Activated T-helper 2 cell treated with anti-CD3 and anti-CD28 coated beads, Interferon-gamma antibody, Interleukin-2, Interleukin-4, amounts not matched to agents 10 μg/mL and 5 μg/mL and 100 μg/mL, durations not matched to agents 14 hours and 24 hours and 36 hours (primary cell): ENCODE measurements around the gene GLIS1. TPM values are rescaled to one million over a fixed set of nuclear protein-coding genes. Genes with fewer than 3 reads are reported as not detected.

Experiments
- DNase-seq: peaks from one replicate; pipeline ENCODE4 v3.0.0; 2021; ENCODE audit warnings: low spot score
- H3K27ac Mint-ChIP-seq: one replicate; pipeline ENCODE4 v1.8.0; 2021; ENCODE audit warnings: mixed read lengths
- H3K27me3 Mint-ChIP-seq: one replicate; pipeline ENCODE4 v1.8.0; 2021; ENCODE audit warnings: low read depth, mixed read lengths
- H3K36me3 Mint-ChIP-seq: one replicate; pipeline ENCODE4 v1.8.0; 2021; ENCODE audit warnings: low read depth, mixed read lengths
- H3K4me1 Mint-ChIP-seq: one replicate; pipeline ENCODE4 v1.8.0; 2021; ENCODE audit warnings: low read depth, mixed read lengths
- H3K4me3 Mint-ChIP-seq: one replicate; pipeline ENCODE4 v1.8.0; 2021; ENCODE audit warnings: low read depth, mild to moderate bottlenecking, moderate library complexity, mixed read lengths
- H3K9me3 Mint-ChIP-seq: one replicate; pipeline ENCODE4 v1.8.0; 2021; ENCODE audit warnings: mixed read lengths
- intact Hi-C: fragments of 100-400 bp; cut with micrococcal nuclease; formaldehyde crosslinking; loops from one replicate; pipeline ENCODE4 v1.15.1; 2023
- total RNA-seq: library from RNA; stranded (reverse); gene quantifications from 2 replicates; pipeline ENCODE4 v1.2.3, GENCODE V29; 2022

Gene GLIS1
- total RNA-seq, 1 donor from 2014 or later = not detected

DNA sequence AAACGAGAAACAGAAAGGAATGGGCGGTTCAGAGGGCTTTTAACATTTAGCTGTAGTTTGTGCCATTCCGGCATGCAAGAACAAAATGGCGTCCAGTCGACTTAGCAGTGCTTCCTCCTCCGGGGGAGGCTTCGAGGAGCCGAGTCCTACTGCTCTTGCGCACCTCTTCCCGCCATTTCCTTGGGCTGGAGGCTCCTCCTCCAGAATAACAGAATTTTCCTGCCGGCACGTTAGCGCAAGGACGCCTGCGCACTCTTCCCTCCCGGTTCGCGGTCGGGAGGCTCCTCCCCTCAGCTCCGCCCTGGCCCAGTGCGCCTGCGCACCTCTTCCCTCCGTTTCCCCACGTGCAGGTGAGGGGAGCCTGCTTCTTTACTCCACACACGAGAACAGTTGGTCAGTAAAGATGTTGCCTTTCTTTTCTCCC lies 278.7 kb downstream of the GLIS1 start:
- intact Hi-C loops = no loop called here
- no peaks in the 10 kb centered on the region for H3K36me3 Mint-ChIP-seq
- peaks cover 5% of the 10 kb centered on the region for H3K27me3 Mint-ChIP-seq
- H3K9me3 Mint-ChIP-seq = no peaks in the 10 kb centered on the region
- DNase-seq = no peak
- H3K27ac Mint-ChIP-seq = no peak overlapping the region
- no peak overlapping the region for H3K4me3 Mint-ChIP-seq
- no peaks in the 10 kb centered on the region for H3K4me1 Mint-ChIP-seq

DNA sequence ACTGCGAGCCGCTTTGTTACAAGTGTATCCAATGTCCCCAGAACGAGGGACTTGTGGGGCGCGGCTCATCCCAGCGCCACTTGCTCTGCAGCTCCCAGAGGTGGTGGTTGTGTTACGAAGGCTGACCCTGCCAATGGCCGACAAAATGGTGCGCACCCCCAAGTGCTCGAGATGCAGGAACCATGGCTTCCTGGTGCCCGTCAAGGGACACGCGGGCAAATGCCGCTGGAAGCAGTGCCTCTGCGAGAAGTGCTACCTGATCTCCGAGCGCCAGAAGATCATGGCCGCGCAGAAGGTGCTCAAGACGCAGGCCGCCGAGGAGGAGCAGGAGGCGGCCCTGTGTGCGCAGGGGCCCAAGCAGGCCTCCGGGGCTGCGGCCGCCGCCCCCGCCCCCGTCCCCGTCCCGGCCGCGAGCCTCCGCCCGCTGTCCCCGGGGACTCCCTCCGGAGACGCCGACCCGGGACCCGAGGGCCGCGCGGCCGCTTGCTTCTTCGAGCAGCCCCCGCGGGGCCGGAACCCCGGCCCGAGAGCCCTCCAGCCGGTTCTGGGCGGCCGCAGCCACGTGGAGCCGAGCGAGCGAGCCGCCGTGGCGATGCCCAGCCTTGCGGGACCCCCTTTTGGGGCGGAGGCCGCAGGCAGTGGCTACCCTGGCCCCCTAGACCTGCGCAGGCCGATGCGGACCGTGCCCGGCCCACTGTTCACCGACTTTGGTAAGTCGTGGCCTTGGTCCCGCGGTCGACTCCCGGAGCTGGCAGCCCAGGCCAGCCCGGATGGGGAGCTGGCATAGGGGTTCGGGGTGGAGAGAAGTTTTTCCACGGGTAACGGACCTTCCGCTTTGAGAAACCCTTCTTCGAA lies 279.4 kb downstream of the GLIS1 start, which contains the start of gene DMRTB1:
Gene DMRTB1, plus strand, starts transcription at position 79 of the 855 bp plus-strand sequence. Its CDS starts 55 bp downstream, at position 134.
- Mint-ChIP-seq H3K9me3 (no peaks in the 10 kb centered on the region), H3K27ac (no peak within 1 kb of the TSS), H3K4me1 (no peaks in the 10 kb centered on the region), H3K36me3 (no peaks in the 10 kb centered on the region), H3K27me3 (peaks cover 6% of the 10 kb centered on the region), H3K4me3 (no peak within 1 kb of the TSS)
- intact Hi-C loops = no loop called here
- DNase-seq = no peak

DNA sequence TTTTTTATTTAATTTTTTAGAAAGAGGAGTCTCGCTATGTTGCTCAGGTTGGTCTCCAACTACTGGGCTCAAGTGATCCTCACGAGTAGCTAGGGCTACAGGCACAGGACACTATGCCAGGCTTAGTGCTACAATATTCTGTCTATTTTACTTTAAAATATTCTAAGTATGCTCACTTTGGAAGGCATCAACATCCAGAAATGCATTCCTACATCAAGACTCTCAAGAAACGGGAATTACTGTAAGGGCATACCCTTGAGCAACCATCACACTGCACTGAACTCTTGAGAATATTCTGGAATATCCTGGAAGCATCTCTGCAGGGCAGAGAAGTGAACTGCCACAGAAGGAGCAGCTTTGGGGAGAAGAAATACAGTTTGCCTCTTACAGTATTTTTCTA lies 280.3 kb downstream of the GLIS1 start:
- Mint-ChIP-seq H3K9me3 (no peaks in the 10 kb centered on the region), H3K36me3 (no peaks in the 10 kb centered on the region), H3K4me1 (no peaks in the 10 kb centered on the region), H3K4me3 (no peak overlapping the region), H3K27me3 (peaks cover 11% of the 10 kb centered on the region), H3K27ac (no peak overlapping the region)
- no peak for DNase-seq
- intact Hi-C loops = no loop called here

Other genes starting within 250 kb of the GLIS1 start
- gene NDC1, start 99.1 kb upstream of the GLIS1 start, total RNA-seq = 32.4 and 33.9 TPM in 2 replicates
- gene YIPF1, start 150.6 kb upstream of the GLIS1 start, total RNA-seq = 14.8 and 15.6 TPM in 2 replicates
- not detected in 2 replicates for gene DIO1, start 155.0 kb upstream of the GLIS1 start, total RNA-seq
- gene IFT25, start 206.5 kb upstream of the GLIS1 start, total RNA-seq = 52.9 and 54.3 TPM in 2 replicates
- 32.4 and 34.9 TPM in 2 replicates for gene LRRC42, start 207.2 kb upstream of the GLIS1 start, total RNA-seq